Measurements from ENCODE around the gene LTB4R2.

The LTB4R2 gene, protein sequence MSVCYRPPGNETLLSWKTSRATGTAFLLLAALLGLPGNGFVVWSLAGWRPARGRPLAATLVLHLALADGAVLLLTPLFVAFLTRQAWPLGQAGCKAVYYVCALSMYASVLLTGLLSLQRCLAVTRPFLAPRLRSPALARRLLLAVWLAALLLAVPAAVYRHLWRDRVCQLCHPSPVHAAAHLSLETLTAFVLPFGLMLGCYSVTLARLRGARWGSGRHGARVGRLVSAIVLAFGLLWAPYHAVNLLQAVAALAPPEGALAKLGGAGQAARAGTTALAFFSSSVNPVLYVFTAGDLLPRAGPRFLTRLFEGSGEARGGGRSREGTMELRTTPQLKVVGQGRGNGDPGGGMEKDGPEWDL

DNA sequence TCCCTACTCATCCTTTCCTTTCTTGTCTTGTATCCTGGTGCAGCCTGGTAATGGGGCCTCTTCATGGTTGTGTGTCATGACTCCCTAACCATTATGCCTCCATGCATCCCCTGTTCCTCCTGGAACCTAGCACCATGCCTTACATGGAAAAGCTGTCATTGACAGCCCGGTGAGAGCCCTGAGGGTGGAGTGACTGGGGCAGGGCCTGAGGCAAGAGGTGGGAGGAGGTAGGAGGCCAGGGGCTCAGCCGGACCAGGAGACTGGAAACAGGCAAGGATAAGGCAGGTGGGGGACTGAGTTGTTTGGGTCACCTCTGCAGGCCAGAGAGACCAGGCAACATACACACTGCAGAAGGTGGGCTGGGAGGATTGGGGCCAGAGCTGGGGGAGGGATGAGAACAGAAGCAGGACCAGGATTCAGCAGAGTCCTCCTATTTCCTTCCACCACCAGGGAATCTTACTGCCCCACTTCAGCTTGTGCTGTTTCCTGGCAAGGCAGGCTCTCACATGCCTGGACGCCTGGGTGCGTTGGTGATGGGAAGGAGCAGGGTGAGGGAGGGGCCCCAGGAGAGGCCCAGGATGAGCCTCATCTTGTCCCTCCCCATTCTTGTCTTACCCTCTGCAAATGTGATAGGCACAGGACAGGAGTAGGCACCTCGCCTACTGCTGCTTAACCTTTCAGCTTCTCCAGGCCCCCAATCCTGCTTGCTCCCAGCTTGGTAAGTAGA, at the start of gene LTB4R2:
LTB4R2 (plus strand) TSS at position 603 of the 727 bp plus-strand sequence. CDS start 525 bp downstream, outside the sequence.
- no peak for DNase-seq (ENCODE audit: low read depth)

GRCh38 chr14:24260780-24261157, 49.2 kb upstream of the LTB4R2 start:
- no peak for DNase-seq (ENCODE audit: low read depth)

DNA sequence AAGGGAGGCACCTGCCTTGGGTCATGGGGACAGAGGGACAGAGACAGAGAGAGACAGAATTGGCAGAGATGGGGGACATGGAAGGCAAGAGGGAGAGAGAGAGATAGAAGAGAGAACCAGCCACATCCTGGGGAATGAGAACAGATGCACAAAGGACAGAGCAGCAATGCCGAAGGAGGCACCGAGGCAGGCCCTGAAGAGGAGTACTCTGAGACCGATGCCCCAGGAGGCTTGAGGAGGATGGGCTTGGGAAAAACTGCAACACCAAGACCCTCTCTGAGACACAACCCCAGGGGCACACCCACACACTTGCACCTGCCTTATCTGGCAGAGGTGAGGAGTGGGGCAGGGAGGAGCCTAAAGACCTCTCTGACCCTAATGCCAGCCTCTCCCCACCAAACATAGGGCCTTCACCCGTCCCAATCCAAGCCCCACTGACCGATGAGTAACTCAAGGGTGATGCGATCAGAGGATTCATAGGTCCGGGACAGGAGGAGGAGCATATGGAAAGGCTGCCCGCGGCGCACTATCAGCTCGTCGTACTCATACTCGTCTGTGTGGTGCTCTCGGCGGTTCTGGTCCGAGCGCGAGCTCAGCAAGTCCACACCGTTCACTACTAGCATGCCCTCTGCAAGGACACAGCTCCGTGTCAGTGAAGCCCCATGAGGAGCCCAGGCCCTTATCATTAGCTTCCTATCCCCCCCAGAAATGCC, 48.5 kb upstream of the LTB4R2 start:
- DNase-seq (ENCODE audit: low read depth) = no peak

DNA sequence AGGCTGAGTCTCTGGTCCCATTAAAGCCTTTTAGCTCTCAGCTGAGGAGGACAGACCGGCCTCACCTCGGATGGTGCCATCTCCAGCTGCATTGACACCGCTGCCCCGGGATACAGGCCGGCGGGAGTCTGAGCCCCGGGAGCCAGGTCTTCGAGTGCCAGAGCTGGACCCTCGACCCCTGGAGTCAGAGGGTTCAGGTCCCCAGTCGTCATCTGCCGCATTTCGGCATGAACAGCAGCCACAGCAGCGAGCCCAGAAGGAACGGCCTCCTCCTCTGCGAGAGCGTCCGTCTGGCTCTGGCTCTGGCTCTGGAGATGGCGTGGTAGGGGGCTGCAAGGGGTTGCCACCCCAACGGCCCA, 48.0 kb upstream of the LTB4R2 start:
- DNase-seq (ENCODE audit: low read depth) = no peak

DNA sequence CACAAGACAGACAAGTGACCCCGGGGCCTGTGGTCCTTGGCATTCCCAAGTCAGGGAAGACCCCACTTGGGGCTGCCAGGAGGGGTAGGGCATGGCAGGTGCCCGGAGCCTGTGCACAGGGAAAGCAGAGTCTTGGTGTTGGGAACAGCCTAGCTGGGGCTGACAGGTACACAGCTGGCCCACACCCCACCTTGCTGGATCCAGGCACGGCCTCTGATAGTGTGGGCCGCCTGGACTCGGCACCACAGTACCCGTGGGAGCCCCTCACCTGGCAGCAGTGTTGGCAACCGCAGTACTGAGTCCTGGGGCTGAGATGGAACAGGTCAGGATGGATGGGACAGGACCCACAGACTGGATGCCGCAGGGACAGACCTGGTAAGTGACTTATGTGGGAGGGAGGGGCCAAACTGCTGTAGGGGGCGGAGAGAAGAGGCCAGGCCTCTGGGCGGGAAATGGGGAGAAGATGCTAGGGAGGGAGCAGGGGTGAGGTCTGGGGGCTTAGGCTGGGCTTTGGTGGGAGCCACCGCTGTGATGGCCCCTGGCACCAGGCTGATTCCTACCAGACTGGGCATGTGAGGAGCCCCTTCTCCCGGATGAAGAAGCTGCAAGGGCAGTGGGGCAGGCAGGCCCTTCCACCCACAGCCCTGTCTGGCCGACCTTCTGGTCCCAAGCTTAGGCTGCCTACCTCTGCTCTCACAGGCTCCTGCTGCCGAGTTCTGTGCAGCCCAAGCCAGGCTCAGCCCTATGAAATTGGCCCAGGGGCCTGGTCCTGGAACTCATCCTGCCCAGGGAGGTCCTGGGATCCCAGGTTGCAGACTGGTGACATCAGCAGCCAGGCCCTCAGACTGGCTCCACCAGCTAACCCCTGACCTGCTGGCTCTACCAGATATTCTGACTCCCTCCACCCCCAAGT, 46.9 kb upstream of the LTB4R2 start, which contains the start of gene TGM1:
TGM1 (minus strand) TSS at position 357 of the 913 bp plus-strand sequence. CDS start 825 bp downstream, outside the sequence.
- no peak for DNase-seq (ENCODE audit: low read depth)

DNA sequence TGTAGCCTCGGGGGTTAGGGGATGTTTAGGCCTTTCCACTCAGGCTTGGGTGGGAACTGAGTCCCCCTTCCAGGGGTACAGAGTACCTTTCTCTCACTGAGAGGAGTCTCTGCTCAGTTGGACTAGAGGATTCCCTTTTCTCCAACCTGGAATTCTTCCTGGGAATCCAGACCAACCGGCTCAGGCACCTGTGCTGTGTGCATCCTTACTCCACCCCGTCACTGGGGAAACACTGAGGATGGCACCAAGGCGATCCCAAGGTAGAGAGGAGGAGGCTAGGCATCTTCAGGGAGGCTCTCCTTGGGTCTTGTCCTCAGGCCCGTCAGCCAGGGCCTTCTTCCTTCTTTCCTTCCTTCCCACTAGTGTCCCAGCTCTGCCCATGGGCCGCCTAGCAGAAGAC, 46.1 kb upstream of the LTB4R2 start:
- DNase-seq (ENCODE audit: low read depth) = no peak

DNA sequence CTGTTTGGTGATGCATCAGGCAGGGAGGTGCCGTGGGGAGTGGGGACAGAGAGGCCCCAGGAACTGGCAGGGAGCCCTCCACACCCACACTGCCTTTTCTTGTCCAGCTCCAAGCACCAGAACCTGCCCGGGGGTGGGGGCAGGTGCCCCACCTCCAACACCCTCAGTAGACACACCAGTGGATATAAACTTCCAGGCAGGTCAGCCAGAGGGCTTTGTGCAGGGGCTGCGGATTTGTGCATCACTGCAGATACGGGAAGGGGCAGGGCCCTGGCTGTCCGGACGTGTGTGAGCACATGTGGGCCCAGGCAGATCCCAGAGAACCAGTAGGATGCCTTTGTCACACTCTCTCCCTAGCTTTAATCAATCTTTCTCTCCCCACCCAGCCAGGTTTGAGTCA, 45.6 kb upstream of the LTB4R2 start:
- no peak for DNase-seq (ENCODE audit: low read depth)

DNA sequence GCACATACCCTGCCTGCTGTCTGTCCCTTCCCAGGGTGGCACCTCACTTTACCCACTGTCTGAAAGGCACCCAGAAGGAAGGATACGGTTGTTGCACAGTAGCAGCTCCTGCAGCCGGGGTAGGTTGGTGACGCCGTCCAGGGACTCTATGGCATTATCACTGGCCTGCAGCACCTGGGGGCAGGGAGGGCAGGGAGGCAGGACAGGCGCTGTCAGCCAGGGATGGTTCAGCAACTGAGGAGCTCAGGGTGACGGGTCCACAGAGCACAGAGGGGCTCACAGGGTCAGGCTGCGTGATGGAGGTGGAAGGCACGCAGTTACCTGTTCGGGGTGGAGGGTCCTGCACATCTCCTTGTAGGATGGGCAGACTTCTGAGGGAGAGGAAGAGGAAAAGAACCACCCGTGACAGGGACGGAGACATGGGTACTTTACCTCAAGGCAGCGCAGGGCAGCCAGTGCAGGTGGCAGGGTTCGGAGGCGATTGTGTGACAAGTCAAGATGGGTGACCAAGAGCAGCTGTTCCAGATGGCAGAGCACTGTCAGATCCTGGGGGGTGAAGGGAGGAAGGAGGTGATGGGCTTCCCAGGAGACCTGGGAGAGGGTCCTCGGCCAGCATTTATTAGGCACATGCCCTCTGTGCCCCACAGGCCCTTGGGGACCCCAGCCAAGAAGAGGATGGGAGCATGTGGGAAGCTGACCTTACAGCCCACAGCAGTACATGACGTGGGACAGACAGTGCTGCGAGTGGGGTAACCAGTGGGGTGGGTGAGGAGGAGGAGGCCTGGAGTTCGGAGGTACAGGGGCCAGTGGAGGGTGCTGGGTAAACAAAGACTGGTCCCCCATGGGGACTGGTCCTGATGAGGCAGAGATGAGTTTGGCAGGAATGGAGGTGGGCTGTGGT, 43.3 kb upstream of the LTB4R2 start:
- no peak for DNase-seq (ENCODE audit: low read depth)

- DNase-seq (ENCODE audit: low read depth) = no peak
Measured at GRCh38 chr14:24267516-24267915, 42.4 kb upstream of the LTB4R2 start.

DNA sequence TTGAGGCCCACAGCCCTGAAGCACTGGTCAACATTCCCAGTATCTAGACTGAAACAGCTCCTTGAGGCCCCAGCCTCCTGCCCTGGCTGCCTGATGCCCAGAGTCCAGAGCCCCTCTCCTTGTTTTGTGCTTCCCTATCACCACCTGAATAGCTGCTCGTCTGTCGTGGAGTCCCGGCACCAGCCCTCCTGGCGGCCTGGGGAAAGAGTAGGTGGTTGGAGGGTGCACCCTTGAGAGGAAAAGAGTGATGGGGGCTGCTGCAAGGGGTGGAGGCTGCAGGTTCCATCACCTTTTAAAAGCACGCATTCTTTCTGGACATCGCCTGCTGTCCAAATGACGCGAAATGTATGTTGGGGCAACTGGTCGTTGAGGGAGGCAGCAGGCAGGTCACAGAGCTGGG, 41.7 kb upstream of the LTB4R2 start:
- no peak for DNase-seq (ENCODE audit: low read depth)

- no peak for DNase-seq (ENCODE audit: low read depth)
Measured at GRCh38 chr14:24269368-24269767, 40.6 kb upstream of the LTB4R2 start.

DNA sequence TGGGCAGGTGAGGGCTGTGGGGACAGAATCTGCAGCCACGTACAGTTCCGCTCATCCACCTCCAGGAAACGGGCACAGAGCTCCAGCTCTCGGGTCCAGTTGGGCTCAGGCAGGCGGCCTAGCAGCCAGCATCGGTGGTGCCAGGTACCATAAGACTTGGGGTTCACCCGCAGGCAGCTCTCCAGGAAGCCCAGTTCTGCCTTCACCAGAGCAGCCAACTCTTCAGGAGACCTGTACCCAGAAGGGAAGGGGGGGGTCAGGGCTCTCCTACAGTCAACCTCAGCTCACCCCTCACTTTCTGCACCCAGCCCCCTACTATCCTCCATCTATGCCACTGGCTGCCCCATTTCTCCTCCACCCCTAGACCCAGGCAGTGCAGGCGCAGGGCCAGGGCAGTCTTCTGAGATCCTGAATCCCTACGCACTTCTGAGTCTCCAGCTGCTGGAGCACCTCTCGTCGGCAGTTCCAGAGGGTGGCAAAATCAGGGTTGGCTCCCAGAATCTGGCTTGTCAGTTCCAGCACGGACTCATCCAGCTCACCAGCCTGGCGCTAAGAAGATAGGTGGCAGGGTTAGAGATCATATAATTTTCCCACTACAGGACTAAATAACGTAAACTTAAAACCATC, 39.9 kb upstream of the LTB4R2 start:
- DNase-seq (ENCODE audit: low read depth) = no peak

DNA sequence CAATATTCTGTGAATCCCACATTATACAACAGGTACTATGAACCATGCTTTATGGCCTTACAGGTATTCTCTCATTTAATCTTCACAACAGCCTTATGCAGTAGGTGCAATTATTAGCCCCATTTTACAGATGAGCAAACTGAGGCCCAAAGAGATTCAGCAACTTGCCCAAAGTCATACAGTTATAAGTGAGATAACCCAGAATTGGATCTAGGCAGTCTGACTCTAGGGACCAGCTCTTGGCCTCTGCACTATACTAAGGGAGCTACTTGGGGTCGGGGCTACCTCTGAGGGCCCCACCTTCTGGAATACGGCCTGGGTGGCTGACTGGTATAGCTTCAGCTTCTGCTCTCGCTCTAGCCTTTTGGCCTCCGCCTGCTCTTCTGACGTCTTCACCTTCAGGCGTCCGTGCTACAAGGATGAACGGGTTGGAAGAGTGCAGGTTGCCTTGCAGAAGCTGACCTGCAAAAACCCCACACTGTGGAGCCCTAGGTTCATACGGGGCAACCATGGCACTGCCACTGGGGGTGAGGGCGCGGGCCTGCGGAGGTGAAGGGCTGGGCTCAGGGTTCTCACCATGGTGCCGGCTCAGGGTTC, 39.3 kb upstream of the LTB4R2 start:
- DNase-seq (ENCODE audit: low read depth) = no peak

DNA sequence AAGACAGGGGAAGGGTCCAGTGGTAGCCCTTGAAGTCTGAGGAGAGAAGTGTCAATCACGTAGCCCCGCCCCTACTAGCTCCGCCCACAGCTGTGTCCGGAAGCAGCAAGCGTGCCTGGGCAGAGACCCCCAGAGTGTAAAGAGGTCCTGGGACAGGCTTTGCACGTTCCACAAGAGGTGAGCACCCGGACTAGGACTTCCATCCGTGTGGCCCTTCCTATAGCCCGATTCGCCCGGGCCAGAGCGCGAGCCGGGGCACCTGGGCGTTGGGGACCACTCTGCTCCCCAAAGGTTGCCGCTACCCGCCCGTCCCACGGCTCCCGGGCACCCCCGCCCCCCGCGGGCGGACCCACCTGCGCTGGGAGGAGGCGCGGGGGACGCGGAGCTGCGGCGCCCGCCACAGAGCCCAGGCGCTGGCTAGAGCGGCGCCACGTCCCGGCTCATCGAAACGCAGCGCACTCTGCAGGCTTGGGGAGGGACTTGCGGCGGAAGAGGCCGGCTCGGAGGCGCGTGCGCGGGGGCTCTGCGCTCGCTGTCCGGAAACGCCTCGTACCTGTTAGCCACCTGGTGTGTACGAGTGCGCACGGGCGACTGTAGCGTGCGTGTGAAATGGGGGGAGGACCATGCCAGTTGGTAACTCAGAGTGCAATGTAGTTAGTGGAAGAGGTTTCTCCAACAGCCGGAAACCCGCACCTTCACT, 38.7 kb upstream of the LTB4R2 start, which contains the start of gene RABGGTA:
RABGGTA (minus strand) TSS at position 464 of the 700 bp plus-strand sequence. CDS start 482 bp downstream, outside the sequence.
- DNase-seq (ENCODE audit: low read depth) = peak; percentile 87

DNA sequence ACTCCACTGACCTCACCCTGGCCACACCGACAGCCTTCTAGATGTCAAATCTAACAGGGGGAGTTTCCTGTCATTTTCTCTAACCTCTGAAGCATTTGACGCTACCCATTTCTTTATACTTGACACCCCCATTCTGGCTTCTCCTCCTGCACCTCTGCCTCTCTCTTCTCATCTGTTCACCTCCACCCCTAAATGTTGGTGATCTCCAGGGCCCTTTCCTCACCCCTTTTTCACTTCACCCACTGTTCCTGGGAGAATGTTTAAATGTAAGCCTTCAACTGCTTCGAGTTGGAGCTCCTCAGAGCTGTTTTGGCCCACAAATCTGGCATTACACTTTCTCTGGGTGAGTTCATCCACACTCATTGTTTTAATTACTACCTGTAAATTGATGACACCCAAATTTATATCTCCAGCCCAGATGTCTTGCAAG, 38.1 kb upstream of the LTB4R2 start:
- DNase-seq (ENCODE audit: low read depth) = no peak

GRCh38 chr14:24272467-24272866, 37.5 kb upstream of the LTB4R2 start:
- no peak for DNase-seq (ENCODE audit: low read depth)

DNA sequence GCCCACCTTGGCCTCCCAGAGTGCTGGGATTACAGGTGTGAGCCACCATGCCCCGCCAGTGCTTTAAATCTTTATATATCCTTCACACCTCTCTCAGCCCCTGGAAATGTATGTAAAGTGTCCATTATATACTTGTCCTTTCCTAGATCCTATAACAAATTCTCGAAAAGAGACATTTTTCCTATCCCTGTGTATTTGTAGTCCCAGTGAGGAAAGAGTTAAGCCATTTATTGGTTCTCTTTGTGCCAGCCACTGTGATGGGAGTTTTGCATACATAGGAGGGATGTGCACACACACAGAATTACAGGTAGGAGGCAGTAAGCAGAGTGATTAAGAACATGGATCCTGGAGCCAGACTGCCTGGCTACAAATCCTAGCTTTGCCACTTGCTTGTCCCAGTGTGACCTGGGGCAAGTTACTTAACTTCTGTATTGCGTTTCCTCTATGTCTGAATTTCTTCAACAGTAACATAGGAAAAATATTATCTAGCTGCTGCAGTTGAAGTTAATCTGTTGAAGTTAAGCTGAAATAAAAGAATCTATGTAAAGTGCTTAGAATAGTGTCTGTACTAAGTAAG, 36.4 kb upstream of the LTB4R2 start:
- DNase-seq (ENCODE audit: low read depth) = no peak

DNA sequence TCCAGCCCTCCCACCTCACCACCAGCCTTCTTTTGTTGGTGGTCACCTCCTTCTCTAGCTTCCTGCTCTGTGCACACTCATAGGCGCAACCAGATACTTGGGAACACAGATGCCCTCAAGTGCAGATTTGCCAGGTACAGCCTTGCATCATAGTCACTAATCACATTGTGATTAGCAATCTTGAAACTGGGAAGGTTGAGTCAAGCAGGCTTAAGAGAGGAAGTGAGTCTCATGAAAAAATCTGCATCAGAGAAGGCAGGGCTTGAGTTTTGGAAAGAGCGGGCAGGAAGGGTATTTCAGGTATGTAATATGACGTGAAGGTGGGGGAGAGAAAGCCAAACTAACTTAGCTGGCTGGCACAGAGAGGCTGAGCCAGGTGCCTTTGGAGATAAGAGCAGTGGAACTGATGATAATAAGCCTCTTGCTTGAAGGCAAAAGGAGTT, 35.8 kb upstream of the LTB4R2 start:
- DNase-seq (ENCODE audit: low read depth) = peak; percentile 14

- DNase-seq (ENCODE audit: low read depth) = no peak
Measured at GRCh38 chr14:24277071-24277470, 32.9 kb upstream of the LTB4R2 start.
